HepG2 (cell line): ENCODE data around the gene SNRNP200.

Experiments used
- CBFB ChIP-seq: sonication (generic); formaldehyde crosslinking; IDR thresholded peaks from 2 replicates; pipeline ENCODE4 v1.4.0; 2020; ENCODE audit warnings: missing genetic modification reagents
- CHD2 ChIP-seq: IDR thresholded peaks from 2 replicates; pipeline ENCODE4 v1.6.1; 2011; ENCODE audit warnings: low read depth, low read length, improper control_type of control experiment
- CTCF ChIP-seq: sonication (generic); formaldehyde crosslinking; IDR thresholded peaks from 2 replicates; pipeline ENCODE4 v1.5.0; 2020; ENCODE audit warnings: mild to moderate bottlenecking, missing genetic modification reagents, moderate library complexity
- NBN ChIP-seq: fragments of 450-650 bp; conservative IDR thresholded peaks from 2 replicates; pipeline ENCODE4 v1.6.1; 2017
- SATB2 ChIP-seq: sonication (generic); formaldehyde crosslinking; IDR thresholded peaks from 2 replicates; pipeline ENCODE4 v1.5.0; 2020; ENCODE audit warnings: missing genetic modification reagents
- SMARCC2 ChIP-seq: fragments of 450-650 bp; IDR thresholded peaks from 2 replicates; pipeline ENCODE4 v1.6.1; 2017; ENCODE audit warnings: antibody characterized with exemption, mild to moderate bottlenecking
- ZFP1 ChIP-seq: IDR thresholded peaks from 2 replicates; pipeline ENCODE4 v1.6.1; 2016
- ZNF124 ChIP-seq: sonication (generic); formaldehyde crosslinking; IDR thresholded peaks from 2 replicates; pipeline ENCODE4 v1.4.0; 2020; ENCODE audit warnings: missing genetic modification reagents

DNA sequence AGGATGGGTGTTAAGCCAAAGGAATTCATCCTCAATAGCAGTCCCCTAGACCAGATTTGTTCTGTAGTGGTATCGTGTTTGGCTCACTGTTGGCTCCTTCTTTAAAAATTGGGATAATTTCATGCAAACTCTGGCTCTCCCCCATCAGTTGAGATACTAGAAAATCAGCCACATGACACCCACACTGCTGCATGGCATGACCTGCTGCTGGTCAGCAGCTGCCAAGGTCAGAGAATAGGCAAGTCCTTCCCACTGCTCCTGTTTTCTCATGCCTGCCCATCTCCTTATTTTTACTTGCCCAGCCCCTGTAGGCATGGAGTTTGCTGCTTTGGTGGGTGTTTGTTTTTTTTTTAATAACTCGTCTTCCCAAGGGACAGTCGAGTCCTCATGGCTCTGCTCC lies 1.0 kb upstream of the SNRNP200 start:
- no peak for TF ChIP-seq ZFP1 (CRISPR knock-in tag)
- no peak for TF ChIP-seq SATB2 (CRISPR knock-in tag)
- no peak for TF ChIP-seq CTCF
- no peak for TF ChIP-seq SMARCC2
- TF ChIP-seq CBFB (CRISPR knock-in tag): no peak
- no peak for TF ChIP-seq NBN
- TF ChIP-seq ZNF124: no peak
- no peak for TF ChIP-seq CHD2
